HG02610 (cell line): ENCODE measurements around the gene RTP5.

Experiments
- ATAC-seq: cut with Tn5 transposase; IDR thresholded peaks from one replicate; pipeline ENCODE4 v1.9.1; 2021; ENCODE audit warnings: mild to moderate bottlenecking, moderate library complexity; ENCODE audit not compliant: unreplicated experiment

Gene RTP5

DNA sequence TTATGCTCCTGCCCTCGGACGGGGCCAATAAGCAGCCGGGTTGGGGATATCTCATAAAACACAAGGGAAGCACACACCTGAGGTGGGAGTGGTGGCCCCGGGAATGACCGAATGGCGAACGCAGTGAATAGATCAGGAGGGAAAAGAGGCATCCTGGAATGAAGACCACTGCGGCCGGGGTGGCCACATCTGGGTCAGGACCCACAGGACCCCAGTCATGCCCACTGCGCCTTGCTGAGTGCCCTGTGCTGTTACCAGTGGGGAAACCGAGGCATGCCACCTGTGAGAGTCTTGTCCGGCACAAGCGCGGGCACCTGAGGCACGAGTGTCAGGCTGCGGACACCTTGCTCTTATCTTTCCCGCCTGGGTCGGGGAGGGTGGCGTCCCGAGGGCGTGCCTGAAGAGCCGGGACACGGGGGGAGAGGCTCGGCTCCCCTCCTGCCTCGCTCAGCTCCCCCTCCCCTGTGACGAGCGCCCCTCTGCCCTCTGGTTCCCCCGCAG lies 12.4 kb upstream of the RTP5 start:
- no peak for ATAC-seq

DNA sequence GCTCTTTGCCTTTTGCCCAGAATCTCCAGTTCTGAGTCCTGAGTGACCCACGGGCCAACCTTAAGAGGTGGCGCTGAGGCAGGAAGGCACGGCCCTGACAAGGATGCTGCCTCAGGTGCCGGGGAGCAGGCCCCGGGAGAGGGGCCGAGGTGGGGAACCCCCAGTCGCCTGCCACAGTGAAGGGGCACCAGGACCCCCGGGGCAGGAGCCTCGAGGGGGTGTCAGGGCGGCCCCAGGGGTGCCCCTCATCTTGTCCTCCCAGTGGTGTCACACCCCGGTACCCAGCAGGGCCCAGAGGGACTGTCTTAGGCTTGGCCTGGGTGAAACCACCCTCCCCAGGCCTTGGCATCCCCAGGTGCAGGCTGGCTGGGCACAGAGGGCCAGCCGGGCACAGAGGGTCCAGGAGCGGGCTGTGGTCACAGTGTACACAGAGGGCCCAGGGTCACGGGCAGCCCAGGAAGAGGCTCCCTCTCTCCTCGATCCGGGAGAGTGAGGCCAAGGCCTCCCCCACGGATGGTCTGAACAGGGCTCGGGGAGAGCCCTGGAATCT lies 11.9 kb upstream of the RTP5 start:
- no peak for ATAC-seq

DNA sequence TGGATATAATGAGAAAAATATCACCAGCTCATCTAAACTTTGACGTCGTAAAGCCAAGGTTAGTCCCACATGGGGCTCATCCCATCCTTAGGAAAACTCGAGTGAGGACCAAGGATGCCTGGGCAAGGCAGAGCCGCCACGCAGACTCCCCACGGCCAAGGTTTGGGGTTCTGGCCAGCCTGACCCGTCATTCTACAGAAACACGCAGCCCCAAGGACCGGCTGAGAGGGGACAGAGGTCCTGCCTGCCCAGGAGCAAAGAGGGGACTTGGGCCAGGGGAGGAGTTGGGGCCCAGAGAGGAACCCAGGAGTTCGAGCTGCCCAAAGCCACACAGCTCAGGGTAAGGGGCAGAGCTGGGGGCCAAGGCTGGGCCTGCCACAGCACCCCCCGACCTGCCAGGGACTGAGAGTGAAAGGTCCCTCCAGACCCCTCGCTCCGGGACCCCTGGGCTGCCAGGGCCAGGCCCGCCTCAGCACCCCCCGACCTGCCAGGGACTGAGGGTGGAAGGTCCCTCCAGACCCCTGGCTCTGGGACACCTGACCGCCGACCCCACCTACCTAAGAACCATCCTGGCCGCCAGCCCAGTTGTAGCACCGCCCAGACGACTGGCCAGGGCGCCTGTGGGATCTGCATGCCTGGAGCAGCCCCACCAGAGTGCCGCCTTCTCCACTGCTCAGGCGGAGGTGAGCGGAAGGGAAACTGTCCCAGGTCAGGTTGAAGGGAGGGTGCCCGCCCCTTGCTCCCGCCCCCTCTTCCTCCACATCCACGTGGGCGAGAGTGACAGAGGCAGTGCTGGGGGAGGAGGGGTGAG lies 11.1 kb upstream of the RTP5 start, which contains the start of gene PDCD1:
TSS of gene PDCD1 (minus strand) at position 689 of the 811 bp plus-strand sequence. CDS start at position 633, 56 bp downstream.
- ATAC-seq = no peak

DNA sequence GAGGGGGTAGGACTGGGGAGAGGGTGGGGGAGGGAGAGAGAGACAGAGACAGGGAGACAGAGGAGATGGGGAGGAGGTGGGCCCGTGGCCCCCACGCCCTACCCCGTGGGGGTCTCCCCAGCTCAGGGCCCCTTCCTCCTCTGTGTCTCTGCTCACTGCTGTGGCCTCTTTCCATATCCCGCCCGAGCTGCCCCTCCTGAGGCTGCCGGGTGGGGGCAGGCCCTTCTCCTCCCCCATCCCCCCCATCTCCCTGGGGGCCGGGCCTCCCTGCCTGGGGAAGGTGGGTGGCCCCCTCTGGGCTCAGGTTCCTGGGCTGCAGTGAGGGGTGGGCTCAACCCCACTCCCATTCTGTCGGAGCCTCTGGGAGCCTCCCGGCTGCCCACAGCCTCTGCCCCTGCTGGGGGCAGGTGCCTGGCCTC lies 10.5 kb upstream of the RTP5 start:
- no peak for ATAC-seq

DNA sequence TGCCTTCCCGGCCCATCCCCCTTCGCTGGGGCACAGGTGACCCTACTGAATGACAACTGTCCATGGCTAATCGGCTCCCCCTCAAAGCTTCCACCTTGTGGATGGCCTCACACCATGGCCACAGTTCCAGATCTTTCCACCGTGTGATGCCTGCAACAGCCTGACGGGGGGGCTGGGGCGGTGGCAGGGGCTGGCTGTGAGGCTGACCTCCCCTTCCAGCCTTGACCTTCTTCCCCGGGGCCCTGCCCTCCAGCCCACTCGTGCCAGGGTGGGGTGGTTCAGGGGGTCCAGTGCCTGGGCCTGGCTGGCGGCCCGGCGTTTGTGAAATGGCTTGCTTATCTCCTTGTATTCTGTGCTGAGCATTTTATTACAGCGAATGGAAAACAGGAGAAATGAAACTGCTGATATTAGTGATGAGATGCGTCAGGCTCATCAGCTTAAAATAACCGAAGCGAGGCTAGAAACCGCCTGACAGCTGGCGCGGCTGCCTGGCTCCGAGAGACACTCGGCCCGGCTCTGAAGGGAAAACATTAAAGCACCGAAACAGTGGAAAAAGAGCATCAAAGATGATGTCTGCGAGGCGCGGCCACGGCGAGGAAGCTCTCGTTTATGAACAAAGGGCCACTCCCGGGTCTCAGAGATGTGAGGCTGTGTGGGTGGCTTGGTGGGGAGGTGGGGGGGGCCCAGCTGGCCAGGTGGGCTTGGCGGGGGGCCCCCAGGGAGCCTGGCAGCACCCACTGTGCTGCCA lies 9.9 kb upstream of the RTP5 start:
- ATAC-seq = no peak

DNA sequence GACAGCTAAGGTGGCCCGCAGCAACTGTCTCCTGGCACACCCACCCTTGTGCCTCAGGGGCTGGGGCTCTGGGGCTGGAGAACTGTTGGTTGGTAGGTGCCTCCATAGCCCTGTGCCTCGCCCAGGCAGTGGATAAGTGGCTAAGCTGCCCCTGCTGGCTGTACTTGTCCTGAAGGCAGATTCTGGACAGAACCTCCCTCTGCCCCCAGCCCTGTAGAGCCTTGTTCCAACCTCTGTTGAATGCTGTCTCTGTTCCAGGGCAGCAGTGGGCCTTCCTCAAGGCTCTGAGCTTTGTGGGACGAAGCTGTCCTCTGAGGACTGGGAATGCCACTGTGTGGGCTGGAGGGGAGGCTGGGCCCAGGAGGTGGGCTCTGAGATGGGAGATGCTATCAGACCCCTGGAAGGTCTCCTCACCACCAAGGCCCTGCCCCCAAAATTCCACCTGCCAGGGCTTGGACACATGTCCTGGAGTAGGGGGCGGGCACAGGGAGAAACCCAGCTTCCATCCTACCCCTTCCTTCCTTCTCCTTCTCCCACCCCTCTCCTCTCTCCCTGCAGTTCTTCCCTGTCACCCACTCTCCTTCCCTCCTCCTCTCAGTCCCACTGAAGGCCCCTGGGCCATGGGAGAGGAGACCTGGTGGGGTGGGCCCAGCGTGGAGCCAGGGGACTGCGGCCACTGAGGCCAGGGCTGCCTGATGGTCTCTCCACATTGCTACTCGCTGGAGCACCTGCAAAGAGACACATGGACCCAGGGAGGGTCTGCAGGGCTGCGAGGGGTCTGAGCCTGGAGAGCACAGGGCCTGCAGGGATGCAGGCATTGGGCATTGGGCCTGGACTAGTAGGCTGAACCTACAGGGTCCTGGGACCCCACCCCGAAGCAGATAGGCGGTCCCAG lies 9.1 kb upstream of the RTP5 start:
- ATAC-seq = no peak

DNA sequence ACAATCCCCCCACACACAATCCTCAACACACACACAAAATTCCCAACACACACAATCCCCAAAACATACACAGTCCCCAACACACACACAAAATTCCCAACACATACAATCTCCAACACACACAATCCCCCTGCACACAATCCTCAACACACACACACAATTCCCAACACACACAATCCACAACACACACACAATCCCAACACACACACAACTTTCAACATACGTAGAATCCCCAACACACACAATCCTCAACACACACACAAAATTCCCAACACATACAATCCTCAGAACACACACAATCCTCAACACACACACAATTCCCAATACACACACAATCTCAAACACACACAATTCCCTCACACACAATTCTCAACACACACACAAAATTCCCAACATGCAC lies 8.3 kb upstream of the RTP5 start:
- no peak for ATAC-seq

DNA sequence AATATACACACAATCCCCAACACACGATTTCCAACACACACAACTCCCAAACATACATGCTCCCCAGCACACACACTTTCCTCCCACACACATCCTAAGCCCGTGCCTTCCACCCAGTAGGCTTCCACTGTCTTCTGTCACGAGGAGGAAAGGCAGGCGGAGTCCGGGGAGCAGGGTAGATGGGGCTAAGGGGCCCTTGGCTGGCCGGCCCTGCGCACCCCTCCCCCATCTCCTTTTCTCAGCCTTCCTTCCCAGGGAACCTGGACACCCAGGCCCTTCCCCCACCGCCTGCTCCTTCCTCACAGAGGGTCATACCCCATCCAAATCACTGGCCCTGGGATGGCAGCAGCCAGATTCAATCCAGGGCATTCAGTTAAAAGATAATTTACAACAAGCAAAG lies 7.4 kb upstream of the RTP5 start:
- no peak for ATAC-seq

DNA sequence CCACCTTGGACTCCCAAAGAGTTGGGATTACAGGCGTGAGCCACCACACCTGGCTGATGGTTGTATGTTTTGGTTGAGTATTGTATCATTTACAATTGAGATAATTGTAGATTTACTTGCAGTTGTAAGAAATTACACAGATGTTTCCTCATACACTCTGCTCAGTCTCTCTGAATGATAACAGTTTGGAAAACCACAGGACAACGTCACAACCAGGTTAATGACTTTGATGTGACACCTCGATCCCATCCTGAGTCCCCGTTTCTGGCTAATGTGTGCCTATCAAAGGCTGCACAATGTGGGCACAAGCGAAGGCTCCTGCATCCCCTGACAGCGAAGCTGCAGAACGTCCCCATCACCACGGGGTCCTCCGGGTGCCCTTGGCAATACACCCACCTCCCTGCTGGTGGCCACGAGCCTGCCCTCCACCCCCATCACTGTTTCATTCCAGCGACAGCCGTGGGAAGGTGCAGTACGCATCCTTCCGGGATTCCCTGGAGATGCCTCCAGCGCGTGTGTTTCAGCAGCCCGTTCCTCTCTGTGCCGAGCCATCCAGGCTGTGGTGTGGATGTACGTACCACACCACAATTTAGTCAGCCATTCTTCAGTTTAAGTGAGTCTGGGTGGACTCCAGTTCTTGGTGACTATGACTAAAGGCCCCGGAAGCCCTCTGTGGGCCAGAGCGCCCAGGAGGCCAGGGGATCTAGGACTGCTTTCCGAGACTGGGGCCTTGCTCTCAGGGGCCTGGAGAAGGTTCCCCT lies 6.6 kb upstream of the RTP5 start:
- ATAC-seq = no peak

DNA sequence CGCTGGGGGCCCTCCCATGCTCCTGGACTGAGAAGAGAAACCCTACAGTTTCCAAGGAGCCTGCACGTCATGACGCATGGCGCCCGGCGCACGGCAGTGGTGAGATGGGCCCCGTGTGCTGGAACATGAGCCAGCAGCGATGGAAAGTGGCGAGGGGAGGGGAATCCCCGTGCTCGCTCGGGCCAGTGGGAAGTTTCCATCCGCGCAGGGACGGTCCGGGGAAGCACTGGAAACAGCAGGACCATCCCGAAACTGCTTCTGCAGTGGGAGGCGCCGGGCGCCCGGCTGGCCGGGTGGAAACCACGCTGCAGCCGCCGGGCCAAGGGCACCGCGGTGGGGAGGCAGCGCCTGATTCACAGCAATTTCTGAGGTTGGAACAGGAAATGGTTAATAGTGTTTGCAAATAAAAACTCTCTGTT lies 6.0 kb upstream of the RTP5 start:
- no peak for ATAC-seq

DNA sequence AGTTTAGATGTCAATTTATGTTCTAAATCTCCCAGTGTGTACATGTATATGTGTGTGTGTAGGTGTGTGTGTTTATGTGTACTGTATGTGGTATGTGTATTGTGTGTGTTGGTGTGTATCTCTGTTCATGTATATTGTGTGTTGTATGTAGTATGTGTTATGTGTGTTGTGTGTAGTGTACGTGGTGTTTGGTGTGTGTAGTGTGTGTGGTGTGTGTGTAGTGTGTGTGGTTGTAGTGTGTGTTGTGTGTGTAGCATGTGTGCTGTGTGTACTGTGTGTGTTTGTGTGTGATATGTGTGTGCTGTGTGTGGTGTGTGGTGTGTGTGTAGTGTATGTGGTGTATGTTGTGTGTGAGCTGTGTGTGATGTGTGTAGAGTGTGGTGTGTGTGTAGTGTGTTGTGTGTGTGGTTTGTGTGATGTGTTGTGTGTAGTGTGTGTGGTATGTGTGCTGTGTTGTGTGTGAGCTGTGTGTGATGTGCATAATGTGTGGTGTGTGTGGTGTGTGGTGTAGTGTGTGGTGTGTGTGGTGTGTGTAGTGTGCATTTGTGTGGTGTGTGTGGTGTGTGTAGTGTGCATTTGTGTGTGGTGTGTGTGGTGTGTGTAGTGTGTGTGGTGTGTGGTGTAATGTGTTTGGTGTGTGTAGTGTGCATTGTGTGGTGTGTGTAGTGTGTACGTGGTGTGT lies 5.2 kb upstream of the RTP5 start:
- no peak for ATAC-seq

DNA sequence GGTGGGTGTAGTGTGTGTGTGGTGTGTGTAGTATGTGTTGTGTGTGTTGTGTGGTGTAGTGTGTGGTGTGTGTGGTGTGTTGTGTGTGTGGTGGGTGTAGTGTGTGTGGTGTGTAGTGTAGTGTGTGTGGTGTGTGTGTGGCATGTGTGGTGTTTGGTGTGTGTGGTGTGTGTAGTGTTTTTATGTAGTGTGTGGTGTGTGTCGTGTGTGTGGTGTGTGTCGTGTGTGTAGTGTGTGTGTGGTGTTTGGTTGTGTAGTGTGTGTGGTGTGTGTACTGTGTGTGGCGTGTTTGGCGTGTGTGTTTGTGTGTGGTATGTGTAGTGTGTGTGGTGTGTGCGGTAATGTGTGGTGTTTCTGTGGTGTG lies 4.7 kb upstream of the RTP5 start:
- ATAC-seq = no peak

DNA sequence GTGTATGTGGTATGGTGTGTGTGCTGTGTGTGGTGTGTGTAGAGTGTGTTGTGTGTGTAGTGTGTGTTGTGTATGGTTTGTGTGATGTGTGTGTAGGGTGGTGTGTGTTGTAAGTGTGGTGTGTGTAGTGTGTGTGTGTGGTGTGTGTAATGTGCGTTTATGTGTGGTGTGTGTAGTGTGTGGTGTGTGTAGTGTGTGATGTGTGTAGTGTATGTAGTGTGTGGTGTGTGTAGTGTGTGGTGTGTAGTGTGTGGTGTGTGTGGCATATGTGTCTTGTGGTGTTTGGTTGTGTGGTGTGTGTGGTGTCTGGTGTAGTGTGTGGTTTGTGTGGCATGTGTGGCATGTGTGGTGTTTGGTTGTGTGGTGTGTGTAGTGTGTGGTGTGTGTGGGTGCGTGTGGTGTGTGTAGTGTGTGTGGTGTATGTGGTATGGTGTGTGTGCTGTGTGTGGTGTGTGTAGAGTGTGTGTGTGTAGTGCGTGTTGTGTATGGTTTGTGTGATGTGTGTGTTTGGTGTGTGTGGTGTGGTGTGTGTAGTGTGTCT lies 4.0 kb upstream of the RTP5 start:
- no peak for ATAC-seq

DNA sequence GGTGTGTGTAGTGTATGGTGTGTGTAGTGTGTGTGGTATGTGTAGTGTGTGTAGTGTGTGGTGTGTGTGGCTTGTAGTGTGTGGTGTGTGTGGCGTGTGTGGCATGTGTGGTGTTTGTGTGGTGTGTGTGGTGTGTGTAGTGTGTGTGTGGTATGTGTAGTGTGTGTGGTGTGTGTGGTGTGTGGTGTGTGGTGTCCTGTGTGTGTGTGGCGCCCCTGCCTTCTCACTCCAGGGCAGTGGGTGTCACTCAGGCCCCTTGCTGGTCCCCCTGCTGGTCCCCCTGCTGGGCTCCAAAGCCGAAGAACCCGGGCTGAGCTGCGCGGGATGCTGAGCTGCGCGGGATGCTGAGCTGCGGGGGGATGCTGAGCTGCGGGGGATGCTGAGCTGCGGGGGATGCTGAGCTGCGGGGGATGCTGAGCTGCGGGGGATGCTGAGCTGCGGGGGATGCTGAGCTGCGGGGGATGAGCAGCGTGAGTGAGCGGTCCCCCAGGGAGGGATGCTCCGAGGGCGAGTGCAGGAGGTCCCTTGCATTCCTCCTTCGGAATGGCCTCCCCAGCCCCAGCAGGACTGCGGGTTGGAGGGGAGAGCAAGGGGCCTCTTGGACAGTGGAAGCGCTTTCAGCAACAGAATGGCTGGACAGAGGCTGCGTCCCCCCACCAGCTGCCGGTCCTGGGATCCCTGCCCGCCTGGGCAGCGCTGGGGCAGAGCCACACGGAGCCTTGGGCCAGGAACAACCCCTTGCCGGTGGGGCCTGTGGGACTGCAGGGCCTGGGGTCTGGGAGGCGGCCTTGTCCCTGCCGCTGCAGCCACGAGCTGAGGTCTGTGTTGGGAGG lies 3.4 kb upstream of the RTP5 start:
- no peak for ATAC-seq

DNA sequence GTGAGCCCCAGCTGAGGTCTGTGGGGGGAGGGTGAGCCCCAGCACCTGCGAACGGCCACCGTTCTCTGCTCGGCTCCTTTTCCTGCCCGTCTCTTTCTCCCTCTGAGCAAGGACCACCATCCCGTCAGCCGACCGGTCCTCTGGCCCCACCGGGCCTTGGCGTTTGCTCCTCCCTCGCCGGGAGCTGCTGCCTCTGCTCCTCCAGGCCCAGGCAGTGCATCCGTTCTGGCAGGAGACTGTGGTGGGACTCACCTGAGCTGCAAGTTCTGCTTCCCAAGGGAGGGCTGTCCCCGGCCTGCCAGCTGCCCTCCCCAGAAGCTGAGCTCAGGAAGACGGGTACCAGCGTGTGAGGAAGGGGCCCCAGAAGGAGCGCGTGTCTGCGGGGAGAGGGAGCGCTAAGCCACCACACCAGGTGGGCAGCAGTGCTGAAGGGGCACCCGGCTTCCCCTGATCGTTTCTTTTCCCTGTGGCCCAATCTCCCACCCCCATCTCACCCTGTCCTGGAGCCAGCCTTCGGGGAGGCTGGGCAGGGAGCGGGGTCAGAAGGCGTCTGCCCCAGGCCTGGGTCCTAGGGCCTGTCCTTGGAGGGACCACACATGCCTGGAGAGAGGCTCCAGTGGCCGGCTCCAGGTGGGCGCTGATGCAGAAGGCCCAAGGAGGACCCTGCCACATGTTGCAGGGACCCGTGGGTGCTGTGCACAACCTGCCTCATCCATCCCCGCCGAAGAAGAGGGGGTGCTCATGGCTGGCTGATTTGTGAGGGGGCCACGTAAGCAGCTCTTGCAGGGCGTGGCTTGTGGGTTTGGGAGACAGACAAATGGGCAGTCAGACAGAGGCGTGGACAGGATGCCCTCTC lies 2.5 kb upstream of the RTP5 start:
- ATAC-seq = no peak

DNA sequence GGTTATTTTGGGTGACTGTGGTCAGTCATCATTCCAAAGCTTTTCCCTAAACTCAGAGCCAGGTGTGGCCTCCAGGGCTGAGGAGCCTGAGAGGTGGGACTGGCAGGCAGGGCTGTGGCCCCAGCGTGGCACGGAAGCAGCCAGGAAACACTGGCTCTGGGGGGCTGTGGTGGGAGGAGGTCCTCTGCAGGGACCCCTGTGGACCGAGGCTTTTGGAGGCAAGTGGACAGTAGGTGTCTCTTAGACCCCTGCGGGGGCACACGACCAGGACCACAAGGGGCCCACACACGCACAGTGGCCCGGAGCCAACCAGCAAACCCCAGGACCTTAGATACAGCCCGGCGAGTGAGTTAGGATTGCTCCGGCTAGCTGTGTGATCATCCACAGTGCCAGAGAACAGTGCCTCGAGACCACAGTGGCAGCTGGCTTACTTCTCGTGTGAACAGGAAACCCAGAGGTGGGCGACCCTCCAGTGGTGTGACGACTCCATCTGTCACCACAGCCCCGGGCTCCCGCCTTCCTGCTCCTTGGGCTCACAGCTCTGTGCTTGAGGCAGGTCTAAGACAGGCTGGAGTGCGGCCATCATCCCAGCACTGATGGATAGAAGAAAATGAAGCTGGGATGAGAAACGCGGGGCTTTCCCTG lies 1.6 kb upstream of the RTP5 start:
- no peak for ATAC-seq

DNA sequence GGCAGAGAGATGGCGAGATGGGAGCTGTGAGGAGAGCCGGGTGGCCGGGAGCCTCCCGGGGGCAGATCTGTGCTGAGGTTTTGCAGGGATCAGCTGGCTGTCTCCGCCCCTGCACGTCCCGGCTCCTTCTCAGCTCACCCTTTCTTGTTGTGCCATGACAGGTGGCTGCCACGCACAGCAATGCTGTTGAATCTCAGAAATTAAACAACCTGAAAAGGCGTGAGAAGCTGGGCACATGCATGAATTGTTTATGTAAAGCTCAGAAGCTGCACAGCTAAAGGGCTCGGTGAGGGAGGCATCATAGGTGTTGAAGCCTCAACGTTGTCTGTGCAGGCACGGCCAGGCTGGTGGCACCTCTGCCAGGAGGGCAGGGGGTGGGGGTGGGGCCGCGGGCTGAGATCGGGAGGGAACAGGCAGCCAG lies 858 bp upstream of the RTP5 start:
- no peak for ATAC-seq
